ENCODE results near the gene ZP1.

Gene ZP1

DNA sequence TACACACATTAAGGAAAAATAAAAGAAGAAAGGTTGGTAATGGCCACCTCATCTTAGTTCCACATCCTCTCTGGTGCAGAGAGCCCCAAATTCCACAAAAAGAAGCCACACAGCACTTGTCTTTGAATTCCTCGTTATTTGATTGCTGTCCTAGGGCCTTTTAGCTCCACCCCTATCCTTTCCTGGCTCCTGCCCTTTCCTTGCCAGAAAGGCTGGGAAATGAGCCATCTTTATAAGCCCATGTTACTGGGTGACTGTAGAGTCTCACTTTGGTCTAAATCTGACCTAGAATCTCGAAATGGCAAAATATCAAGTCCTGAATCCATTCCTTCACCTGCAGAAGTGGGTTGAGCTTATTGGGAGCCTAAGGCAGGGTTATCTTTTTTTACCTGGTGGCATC lies 52.6 kb downstream of the ZP1 start:
- H3K27me3 ChIP-seq (ENCODE audit: insufficient read depth, low read length), result peaks cover 3% of the 10 kb centered on the region; the same call in 1 of the 2 replicates
- peaks cover 16% of the 10 kb centered on the region for H3K4me1 ChIP-seq (ENCODE audit: insufficient read depth, low read length)
- no peak overlapping the region for H3K9ac ChIP-seq (ENCODE audit: low read depth, low read length)
- H3K27ac ChIP-seq (ENCODE audit: low read length), result no peak overlapping the region
- H3K4me3 ChIP-seq (ENCODE audit: low read length), result no peak overlapping the region
- no peaks in the 10 kb centered on the region for H3K9me3 ChIP-seq (ENCODE audit: insufficient read depth, low read depth, low read length)
- H3K36me3 ChIP-seq (ENCODE audit: insufficient read depth, low read depth, low read length), result peaks cover 28% of the 10 kb centered on the region

GRCh38 chr11:60921259-60921658 lies 53.9 kb downstream of the ZP1 start:
- Histone ChIP-seq H3K9me3 (ENCODE audit: insufficient read depth, low read depth, low read length) (no peaks in the 10 kb centered on the region), H3K9ac (ENCODE audit: low read depth, low read length) (no peak overlapping the region), H3K4me1 (ENCODE audit: insufficient read depth, low read length) (peaks cover 8% of the 10 kb centered on the region), H3K4me3 (ENCODE audit: low read length) (no peak overlapping the region), H3K36me3 (ENCODE audit: insufficient read depth, low read depth, low read length) (peaks cover 28% of the 10 kb centered on the region), H3K27me3 (ENCODE audit: insufficient read depth, low read length) (no peaks in the 10 kb centered on the region), H3K27ac (ENCODE audit: low read length) (no peak overlapping the region)

DNA sequence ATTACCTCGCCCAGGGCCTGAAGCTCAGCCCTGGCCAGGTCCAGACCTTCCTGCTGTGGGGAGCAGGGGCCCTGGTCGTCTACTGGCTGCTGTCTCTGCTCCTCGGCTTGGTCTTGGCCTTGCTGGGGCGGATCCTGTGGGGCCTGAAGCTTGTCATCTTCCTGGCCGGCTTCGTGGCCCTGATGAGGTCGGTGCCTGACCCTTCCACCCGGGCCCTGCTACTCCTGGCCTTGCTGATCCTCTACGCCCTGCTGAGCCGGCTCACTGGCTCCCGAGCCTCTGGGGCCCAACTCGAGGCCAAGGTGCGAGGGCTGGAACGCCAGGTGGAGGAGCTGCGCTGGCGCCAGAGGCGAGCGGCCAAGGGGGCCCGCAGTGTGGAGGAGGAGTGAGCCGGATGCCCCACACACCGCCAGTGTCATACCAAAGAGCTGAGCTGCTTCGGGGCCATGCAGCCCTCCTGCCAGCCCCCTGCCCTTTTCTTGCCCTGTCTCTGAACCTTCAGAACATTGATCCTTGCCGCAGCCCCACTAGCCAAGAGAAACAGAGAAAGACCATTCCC lies 54.5 kb downstream of the ZP1 start:
- no peaks in the 10 kb centered on the region for H3K27me3 ChIP-seq (ENCODE audit: insufficient read depth, low read length)
- H3K36me3 ChIP-seq (ENCODE audit: insufficient read depth, low read depth, low read length), result peaks cover 32% of the 10 kb centered on the region
- H3K4me3 ChIP-seq (ENCODE audit: low read length), result no peak overlapping the region
- H3K4me1 ChIP-seq (ENCODE audit: insufficient read depth, low read length), result peaks cover 2% of the 10 kb centered on the region; the same call in 1 of the 2 replicates
- H3K9ac ChIP-seq (ENCODE audit: low read depth, low read length), result no peak overlapping the region
- no peaks in the 10 kb centered on the region for H3K9me3 ChIP-seq (ENCODE audit: insufficient read depth, low read depth, low read length)
- no peak overlapping the region for H3K27ac ChIP-seq (ENCODE audit: low read length)

DNA sequence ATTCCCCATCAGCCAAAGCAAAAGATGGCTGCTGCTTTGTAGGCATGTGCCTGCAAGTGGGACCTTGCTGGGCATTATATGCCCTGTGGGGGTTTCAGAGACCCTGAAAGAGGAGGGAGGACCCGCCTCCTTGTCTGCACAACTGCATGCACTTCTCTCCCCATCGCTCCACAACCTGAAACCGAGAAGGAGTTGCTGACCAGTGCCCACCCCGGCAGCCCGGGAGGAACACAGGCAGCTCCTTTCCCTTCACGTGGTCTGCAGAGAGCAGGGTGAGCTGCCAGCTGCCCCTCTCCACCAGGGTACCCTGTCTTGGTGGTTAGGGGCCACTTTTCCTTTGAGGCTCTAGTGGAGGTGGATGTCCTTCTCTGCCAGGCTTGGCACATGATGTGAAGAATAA lies 55.6 kb downstream of the ZP1 start:
- H3K4me1 ChIP-seq (ENCODE audit: insufficient read depth, low read length), result peaks cover 2% of the 10 kb centered on the region; the same call in 1 of the 2 replicates
- H3K9ac ChIP-seq (ENCODE audit: low read depth, low read length), result no peak overlapping the region
- H3K27me3 ChIP-seq (ENCODE audit: insufficient read depth, low read length), result no peaks in the 10 kb centered on the region
- H3K4me3 ChIP-seq (ENCODE audit: low read length), result no peak overlapping the region
- H3K36me3 ChIP-seq (ENCODE audit: insufficient read depth, low read depth, low read length), result peaks cover 43% of the 10 kb centered on the region
- no peaks in the 10 kb centered on the region for H3K9me3 ChIP-seq (ENCODE audit: insufficient read depth, low read depth, low read length)
- H3K27ac ChIP-seq (ENCODE audit: low read length), result no peak overlapping the region

DNA sequence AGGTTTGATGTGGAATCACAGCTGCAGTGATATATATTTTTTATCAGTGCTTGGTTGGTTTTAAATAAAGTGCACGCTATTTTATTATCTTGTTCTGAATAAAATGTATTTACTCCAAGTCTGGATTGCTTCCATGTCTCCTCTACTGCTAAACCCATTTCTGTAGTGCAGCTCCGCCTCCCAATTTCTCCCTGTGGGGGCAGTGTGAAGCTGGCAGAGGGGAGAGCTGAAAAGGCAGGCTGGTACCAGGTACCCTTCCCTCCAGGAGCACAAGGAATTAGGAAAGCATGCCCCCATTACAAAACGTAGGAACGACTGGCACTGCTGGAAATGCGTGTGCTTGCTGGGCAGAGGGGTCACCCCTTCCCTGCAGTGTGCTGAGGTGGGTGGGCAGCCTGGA lies 56.0 kb downstream of the ZP1 start:
- Histone ChIP-seq H3K36me3 (ENCODE audit: insufficient read depth, low read depth, low read length) (peaks cover 47% of the 10 kb centered on the region), H3K27ac (ENCODE audit: low read length) (no peak overlapping the region), H3K4me3 (ENCODE audit: low read length) (no peak overlapping the region), H3K9ac (ENCODE audit: low read depth, low read length) (no peak overlapping the region), H3K4me1 (ENCODE audit: insufficient read depth, low read length) (peaks cover 2% of the 10 kb centered on the region; the same call in 1 of the 2 replicates), H3K9me3 (ENCODE audit: insufficient read depth, low read depth, low read length) (no peaks in the 10 kb centered on the region), H3K27me3 (ENCODE audit: insufficient read depth, low read length) (no peaks in the 10 kb centered on the region)

DNA sequence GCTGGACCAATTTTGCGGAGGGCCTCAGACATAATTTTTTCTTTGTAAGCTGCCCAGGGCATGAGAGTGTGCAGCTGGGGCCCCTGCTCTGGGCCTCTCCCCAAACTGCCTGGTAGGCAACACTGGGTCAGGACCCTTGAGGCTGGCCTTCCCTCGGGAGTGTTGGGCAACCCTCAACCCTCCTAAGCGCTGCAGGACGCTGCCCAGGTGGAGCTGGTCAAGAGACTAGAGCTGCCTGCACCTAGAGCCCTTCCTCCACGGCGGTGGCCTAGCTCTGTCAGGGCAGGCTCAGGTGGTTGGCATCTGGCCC lies 56.4 kb downstream of the ZP1 start:
- Histone ChIP-seq H3K27me3 (ENCODE audit: insufficient read depth, low read length) (no peaks in the 10 kb centered on the region), H3K4me1 (ENCODE audit: insufficient read depth, low read length) (peaks cover 2% of the 10 kb centered on the region; the same call in 1 of the 2 replicates), H3K27ac (ENCODE audit: low read length) (no peak overlapping the region), H3K36me3 (ENCODE audit: insufficient read depth, low read depth, low read length) (peaks cover 51% of the 10 kb centered on the region), H3K4me3 (ENCODE audit: low read length) (peak overlapping the region; percentile 91; the same call in 1 of the 2 replicates), H3K9ac (ENCODE audit: low read depth, low read length) (no peak overlapping the region), H3K9me3 (ENCODE audit: insufficient read depth, low read depth, low read length) (no peaks in the 10 kb centered on the region)

DNA sequence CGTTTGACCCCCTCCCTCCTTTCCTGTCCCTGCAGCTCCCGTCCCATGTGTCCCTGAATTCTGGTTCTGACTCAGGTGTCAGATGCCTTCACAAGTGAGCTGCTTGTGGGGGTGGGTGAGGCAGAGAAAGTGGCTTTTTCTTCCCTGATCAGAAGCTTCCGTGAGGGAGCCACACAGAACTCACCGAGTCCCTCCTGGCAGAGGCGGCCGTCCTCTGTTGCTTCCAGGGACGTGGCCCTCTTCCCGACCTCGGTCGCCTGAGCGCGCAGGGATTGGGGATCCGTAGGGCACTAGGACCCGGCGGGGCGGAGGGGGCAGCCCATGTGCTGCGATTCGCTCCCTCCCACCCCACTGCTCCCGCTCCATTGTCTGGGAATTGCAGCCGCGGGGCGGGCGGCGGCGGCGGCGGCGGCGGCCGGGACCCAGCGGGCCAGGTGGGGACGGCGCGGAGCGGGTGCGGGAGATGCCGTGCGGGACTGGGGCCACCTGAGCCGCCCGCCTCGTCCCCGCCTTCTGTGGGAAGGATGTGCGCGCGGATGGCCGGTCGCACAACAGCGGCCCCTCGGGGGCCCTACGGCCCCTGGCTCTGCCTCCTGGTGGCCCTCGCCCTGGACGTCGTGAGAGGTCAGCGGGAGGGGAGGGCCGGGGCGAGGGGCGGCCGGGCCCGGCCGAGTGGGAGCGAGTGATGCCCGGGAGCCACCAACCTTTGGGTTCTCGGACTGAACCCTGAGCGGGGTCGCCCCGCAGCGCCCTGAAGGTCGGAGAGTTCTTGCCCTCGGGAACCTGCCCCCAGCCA lies 57.0 kb downstream of the ZP1 start, which contains the start of gene TMEM132A:
Gene TMEM132A, plus strand, starts transcription at position 351 of the 796 bp plus-strand sequence. Its CDS starts 174 bp downstream, at position 525.
- Histone ChIP-seq H3K4me1 (ENCODE audit: insufficient read depth, low read length) (peaks cover 2% of the 10 kb centered on the region; the same call in 1 of the 2 replicates), H3K9me3 (ENCODE audit: insufficient read depth, low read depth, low read length) (no peaks in the 10 kb centered on the region), H3K27ac (ENCODE audit: low read length) (no peak within 1 kb of the TSS), H3K36me3 (ENCODE audit: insufficient read depth, low read depth, low read length) (peaks cover 55% of the 10 kb centered on the region), H3K27me3 (ENCODE audit: insufficient read depth, low read length) (no peaks in the 10 kb centered on the region), H3K4me3 (ENCODE audit: low read length) (peak within 1 kb of the TSS; percentile 91), H3K9ac (ENCODE audit: low read depth, low read length) (peak within 1 kb of the TSS; percentile 79; the same call in 1 of the 2 replicates)
